OCI-LY7 (cell line): Measurements from ENCODE around the gene TMEM100.

ENCODE experiments used
- CTCF ChIP-seq: fragments of 200-600 bp; sonication (generic); conservative IDR thresholded peaks from 2 replicates; pipeline ENCODE4 v1.5.1; 2014; ENCODE audit warnings: mild to moderate bottlenecking, antibody characterized with exemption, low read length, moderate library complexity, mixed read lengths
- EZH2phosphoT487 ChIP-seq: fragments of 200-600 bp; sonication (generic); IDR thresholded peaks from 2 replicates; pipeline ENCODE4 v1.6.1; 2018; ENCODE audit warnings: low read depth, borderline replicate concordance, mild to moderate bottlenecking, mixed run types, antibody characterized with exemption, low read length, moderate library complexity, mixed read lengths

- TF ChIP-seq CTCF (no peak), EZH2phosphoT487 (no peak)
Observed at GRCh38 chr17:55717432-55717831, 5.2 kb downstream of the TMEM100 start.
